ENCODE data around the gene SCAF1.
A peak's percentile ranks its signal among the peaks of the same experiment; 100 is the strongest.
"Not testable (repeated sequence)": the region's sequence is repeated elsewhere in the genome, so short reads cannot be mapped to it uniquely, and the experiment has no call there.

The SCAF1 gene

DNA sequence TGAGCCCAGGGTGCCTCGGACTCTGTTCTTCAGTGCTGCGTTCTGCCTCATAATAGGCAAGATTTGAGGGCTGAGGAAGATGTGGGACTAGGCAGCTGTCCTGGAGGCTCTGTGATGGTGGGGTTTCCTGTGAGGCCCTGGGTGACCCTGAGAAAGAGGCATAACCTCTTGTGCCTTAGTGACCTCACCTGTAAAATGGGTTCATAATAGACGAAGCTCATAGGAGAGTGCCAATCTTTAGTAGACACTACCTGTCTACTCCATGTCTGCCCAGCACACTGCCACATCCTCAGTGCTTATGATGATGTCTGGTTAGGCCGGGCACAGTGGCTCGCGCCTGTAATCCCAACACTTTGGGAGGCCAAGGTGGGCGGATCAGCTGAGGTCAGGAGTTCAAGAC is 25.5 kb upstream of the SCAF1 start:
- DNase-seq (ENCODE audit: low read depth in 2 of 2), result no peak

DNA sequence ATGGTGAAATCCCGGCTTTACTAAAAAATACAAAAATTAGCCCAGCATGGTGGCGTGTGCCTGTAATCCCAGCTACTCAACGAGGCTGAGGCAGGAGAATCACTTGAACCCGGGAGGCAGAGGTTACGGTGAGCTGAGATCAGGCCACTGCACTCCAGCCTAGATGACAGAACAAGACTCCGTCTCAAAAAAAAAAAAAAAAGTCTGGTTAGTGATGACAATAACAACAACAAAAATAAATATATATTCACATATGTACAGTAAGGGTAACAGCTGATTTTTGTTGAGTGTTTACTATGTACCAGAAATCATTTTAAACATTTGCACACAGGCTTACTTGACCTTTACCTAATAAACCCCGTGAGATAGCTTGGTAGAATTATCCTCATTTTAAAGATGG is 25.1 kb upstream of the SCAF1 start:
- no peak for DNase-seq (ENCODE audit: low read depth in 2 of 2)

DNA sequence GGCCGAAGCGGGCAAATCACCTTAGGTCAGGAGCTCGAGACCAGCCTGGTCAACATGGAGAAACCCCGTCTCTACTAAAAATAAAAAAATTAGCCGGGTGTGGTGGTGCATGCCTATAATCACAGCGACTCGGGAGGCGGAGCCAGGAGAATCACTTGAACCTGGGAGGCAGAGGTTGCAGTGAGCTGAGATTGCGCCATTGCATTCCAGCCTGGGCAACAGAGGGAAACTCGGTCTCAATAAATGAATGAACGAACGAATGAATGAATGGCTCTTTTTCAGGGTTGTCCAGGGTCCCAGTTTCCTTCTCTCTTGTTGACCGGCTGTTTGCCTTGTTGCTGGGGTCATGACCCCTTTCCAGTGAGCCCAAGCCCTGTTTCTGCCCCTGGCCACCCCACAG is 24.1 kb upstream of the SCAF1 start:
- not testable (repeated sequence) for DNase-seq (ENCODE audit: low read depth in 2 of 2)

DNA sequence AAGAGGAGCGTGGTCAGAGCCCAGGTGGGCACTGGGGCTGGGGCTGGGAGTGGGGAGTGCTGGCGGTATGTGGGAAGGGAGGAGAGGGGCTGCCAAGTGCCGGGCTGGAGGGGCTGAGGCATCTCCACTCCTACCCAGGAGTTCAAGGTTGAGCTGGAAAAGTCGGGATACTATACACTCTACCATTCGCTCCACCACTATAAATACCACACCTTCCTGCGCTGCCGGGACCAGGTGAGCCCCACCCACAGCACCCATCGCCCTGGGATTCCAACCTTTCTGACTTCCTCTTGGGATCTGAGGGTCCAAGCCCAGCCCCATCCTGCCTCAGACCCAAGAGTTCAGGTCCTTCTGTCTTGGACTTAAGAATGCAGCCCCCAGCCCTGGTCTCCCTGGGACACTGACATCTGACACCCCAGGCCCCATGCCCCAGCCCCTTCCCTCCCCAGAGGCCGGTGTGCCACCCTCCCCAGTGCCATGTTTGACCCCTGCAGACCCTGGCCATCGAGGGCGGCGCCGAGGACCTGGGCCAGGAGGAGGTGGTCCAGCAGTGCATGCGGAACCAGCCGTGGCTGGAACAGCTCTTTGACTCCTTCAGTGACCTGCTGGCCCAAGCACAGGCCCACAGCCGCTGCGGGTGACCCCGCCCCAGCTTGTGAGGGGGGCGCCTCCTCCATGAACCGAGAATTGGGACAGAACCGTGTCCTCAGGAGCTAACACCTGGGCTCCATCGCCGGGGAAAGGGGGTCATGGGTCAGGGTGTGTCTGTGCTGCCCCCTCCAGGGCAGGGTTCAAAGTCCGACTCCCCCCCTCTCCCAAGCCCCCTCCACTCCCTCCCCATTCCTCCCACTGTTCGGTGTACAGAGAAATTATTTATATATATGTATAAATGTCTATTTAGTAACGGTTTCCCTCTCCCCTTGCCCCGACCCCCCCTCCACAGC is 16.8 kb upstream of the SCAF1 start:
- DNase-seq (ENCODE audit: low read depth in 2 of 2), result no peak

DNA sequence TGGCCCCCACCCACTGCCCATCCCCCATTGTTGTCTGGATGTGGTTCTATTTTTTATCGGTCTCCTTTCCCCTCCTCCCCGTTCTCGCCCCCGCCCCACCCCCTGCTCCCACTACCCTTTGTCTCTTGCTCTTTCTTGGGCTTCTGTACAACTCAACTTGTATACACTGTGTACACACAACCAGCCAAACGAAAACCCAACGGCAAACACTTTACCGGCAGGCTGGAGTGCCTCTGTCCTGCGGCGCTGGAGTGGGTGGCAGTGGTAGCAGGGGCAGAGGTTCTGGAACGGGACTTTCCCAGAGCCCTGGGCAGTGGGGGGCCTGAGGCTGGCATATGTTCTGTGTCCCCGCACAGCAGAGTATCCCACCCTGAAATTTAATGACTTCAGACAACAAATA is 15.8 kb upstream of the SCAF1 start:
- no peak for DNase-seq (ENCODE audit: low read depth in 2 of 2)

DNA sequence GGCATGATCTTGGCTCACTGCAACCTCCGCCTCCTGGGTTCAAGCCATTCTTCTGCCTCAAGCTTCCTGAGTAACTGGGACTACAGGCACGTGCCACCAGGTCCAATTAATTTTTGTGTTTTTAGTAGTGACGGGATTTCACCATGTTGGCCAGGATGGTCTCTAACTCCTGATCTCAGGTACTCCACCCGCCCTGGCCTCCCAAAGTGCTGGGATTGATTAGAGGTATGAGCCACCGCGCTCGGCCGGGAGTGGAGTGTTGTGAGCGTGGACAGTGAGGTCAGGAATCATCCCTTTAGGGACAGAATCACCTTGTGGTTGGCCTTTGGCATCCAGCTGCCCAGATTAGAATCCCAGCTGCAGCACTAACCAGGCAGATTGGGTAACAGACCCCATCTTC is 12.3 kb upstream of the SCAF1 start:
- no peak for DNase-seq (ENCODE audit: low read depth in 2 of 2)

DNA sequence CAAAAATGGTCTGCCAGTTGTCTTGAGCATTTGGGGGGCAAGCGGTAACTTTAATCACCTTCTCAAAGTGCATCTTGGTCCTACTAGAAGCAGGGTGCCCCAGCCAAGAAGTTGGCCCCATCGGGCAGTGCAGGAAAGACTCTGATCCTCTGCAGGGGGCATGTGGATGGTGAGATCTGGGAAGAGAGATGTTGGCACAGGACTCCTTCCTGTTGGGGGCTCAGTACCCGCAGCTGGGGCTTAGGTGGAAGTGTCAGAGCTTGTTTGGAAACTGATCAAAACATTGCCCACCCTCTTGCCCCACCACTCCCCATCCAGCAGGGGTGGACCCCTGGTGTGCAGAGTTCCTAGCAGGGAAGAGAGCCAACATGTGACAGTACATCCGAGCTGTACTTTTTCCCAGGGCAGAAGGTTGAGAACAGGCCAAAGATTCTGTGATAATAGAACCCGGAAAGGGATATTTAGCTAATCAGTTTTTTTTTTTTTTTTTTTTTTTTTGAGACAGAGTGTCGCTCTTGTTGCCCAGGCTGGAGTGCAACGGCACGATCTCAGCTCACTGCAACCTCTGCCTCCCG is 10.9 kb upstream of the SCAF1 start:
- no peak for DNase-seq (ENCODE audit: low read depth in 2 of 2)

DNA sequence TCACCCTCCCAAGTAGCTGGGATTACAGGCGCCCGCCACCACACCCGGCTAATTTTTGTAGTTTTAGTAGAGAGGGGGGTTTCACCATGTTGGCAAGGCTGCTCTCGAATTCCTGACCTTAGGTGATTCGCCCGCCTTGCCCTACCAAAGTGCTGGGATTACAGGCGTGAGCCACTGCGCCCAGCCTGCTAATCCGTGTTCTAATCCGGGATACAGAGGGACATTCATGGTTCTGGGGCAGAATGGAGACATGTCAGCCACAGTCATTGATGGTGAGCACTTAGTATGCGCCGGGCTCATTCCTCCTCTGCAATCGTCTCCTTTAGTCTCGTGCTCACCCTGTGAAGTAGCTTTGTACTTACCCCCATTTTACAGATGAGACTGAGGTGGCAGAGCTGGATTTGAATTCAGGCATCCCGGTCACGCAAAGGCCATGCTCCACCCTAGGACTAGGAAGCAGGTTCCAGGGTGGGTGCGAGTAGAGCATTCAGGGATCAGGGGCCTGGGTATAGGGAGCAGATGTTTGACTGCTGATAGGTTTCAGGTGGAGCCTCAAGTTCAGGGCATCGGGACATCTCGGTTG is 10.3 kb upstream of the SCAF1 start:
- no peak for DNase-seq (ENCODE audit: low read depth in 2 of 2)

DNA sequence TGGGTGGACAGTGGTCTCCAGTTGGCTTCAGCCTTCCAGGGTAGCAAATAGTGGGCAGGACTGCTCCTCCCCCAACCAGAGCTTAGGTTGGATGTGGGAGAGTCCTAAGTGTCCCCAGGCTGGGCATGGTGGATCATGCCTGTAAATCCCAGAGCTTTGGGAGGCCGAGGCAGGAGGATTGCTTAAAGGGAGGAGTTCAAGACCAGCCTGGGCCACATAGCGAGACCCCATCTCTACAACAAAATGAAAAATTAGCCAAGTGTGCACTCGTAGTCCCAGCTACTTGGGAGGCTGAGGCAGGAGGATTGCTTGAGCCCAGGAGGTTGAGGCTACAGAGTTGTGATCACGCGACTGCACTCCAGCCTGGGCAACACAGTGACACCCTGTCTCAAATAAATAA is 9.4 kb upstream of the SCAF1 start:
- DNase-seq (ENCODE audit: low read depth in 2 of 2), result no peak

DNA sequence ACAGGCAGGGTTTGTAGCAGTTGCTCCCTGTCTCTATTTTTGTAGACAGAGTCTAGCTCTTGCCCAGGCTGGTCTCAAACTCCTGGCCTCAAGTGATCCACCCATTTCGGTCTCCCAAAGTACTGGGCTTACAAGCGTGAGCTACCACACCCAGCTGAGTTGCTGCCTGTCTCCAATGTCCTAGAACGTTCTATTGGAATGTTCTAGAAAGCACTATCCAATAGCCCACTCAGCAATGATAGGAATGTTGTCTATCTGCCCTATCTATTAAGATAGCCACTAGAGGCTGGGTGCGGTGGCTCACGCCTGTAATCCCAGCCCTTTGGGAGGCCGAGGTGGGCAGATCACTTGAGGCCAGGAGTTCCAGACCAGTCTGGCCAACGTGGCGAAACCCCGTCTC is 8.7 kb upstream of the SCAF1 start:
- not testable (repeated sequence) for DNase-seq (ENCODE audit: low read depth in 2 of 2)

DNA sequence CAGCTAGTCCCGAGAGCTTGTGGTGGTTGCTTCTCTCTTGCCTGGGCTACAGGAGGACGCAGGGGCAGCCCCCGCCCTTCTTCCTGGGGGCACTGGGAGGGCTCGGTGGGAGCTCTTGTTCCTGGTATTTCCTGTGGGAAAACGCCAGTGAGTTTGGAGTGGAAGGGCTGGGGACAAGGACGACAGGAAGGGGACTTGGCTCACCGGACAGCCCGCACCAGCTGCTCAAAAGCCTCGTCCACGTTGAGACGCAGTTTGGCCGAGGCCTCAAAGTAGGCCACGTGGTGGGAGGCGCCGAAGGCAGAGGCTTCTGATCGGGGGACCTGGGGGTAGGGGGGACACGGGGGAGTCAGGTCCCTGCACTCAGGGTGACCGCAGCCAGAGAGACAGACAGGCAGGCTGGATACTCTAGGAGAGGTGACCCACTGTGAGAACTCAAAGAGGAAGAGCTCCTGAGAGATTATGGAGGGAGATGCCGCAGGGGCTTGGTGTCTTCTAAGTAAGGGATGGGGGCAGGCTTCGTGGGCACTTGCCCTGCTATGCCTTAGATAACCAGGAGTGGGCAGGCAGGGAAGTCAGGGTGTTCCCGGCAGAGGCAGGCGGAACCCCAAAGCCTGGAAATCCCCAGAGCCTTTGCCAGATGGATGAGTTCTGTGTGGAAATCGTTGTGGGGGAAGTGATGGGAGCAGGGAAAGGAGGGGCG is 6.3 kb upstream of the SCAF1 start:
- no peak for DNase-seq (ENCODE audit: low read depth in 2 of 2)

DNA sequence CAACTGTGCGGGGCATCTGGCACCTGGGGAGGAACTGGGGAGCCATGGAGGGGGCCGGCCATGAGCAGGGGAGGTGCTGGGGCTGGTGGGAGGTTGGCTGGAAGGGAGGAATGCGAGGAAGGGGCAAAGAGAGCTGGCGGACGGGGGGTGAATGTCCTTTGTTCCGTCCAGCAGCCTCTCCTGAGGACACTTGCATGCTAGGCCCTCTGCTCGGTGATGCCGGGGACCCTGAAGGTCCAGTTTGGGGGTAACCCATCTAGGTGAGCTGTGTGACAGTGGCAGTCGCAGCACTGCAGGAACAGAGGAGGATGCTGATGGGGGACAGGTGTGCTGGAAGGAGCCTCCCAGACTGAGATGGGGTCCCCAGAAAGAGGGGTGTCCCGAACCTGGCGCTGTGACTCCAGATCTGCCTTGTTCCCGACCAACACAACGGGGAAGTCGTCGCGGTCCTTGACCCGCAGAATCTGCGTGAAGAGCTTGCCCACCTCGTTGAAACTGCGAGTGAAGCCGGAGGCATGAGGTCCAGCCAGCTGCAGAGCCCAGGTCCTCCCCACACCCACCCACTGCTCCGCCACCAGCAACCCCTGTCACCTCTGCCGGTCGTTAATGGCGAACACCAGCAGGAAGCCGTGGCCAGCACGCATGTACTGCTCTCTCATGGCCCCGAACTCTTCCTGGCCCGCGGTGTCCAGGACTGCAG is 5.6 kb upstream of the SCAF1 start:
- no peak for DNase-seq (ENCODE audit: low read depth in 2 of 2)

DNA sequence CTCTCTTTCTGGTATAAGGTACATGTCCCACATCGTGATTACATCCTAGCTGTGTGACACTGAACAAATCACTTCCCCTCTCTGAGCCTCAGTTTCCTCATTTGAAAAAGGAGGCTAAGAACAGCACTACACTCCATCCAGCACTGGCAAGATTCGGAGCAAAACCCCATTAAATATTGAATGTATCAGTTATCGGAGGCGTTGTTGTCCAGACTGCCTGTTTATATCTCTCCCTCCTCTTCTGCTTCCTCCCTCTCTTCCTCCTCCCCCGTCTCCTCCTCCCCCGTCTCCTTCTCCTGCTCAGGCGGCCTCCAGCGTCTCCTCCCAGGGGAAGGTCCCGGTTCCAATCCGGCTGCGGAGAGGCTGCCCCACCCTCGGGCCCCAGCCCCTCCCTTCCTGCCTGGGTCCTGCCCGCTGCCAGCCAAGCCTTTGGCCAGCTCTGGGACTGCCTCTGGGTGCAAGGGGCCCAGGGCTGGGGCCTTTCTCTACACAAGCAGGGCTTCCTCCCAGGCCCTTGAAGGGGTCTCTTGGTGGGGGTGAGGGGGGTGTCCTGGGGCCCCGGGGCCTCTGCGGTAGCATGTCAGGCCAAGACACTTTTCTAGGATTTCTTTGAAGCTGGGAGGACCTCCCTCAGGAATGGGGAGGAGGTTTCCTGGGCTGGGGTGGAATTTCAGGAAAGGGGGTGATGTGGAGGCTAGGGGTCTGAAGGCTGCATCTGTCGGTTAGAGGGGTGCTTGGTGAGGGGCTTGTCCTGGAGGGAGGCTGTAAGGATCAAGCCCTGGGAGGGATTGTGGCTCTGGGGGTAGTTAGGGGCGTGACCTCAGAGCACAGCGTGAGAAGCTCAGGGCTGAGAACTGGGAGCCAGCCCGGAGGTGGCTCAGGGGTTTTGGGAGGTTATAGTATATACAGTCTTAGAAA is 3.9 kb upstream of the SCAF1 start:
- no peak for DNase-seq (ENCODE audit: low read depth in 2 of 2)

DNA sequence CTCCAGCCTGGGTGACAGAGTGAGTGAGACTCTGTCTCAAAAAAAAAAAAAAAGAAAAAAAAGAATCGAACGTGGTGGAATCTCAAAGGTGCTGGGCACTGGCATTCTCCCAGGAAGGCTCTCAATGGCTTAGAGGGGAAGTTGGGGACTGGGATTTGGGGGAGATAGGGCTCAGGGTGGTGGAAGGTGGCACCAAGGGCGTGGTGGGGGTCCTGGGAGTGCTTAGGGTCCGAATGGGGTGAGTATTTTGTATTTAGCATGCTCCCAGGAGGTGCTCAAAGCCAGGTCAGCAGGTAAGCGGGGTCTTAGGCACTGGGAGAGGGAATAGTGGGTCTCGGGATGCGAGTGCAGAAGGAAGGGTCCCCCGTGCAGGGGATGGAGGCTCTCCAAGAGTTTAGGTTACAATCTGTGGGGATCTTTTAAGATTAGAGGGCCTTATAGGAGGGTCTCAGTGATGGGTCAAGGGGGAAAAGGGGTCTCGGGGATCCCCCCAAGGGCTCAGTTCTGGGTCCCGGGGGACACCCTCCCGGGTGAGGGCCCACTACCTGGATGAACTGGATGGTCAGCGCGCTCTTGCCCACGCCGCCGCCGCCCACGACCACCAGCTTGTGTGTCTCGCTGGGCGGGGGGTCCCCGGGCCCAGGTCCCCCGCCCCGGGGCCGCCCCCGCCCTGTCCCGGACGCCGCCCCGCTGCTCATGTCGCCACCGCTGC is 2.5 kb upstream of the SCAF1 start:
- DNase-seq (ENCODE audit: low read depth in 2 of 2), result no peak

DNA sequence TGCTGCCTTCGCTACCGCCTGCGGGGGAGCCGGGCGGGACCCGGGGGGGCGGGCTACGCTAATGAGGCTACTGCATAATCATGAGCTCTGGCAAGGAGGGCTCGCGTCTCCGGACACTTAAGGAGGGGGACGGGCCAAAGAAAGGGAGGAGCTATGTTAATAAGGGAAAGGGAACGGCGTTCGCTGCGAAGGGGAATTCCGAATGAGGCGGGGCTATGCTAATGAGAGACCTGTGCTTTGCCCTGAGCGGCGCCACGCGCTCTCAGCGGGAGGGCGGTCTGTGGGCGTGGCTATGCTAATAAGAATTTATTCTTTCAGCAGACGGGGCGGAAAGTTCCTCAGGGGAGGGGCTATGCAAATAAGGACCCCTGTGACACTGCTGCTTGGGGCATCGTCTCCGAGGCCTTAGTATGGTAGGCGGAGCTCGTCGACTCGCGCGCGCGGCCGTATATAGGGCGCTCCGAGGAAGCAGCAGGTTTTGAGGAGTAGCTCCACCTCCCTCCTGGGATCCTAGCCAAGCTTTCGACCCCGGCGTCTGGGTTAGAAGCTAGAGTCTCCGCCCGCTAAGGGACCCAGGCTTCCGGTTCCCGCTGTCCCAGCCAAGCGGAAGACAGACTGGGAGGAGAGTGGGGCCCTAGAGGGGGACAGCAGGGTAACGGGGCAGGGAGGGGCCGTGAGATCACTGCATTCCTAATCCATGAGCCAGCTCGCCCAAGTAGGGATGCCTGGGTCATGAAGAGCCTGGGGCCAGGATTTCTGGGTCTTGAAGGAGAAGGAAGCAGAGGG is 1.7 kb upstream of the SCAF1 start, which contains the start of gene RRAS:
Gene RRAS, minus strand, starts transcription at position 31 of the 786 bp plus-strand sequence. CDS start 45 bp downstream, outside the sequence.
- peak; percentile 99 to 100 for DNase-seq (ENCODE audit: low read depth in 2 of 2)

DNA sequence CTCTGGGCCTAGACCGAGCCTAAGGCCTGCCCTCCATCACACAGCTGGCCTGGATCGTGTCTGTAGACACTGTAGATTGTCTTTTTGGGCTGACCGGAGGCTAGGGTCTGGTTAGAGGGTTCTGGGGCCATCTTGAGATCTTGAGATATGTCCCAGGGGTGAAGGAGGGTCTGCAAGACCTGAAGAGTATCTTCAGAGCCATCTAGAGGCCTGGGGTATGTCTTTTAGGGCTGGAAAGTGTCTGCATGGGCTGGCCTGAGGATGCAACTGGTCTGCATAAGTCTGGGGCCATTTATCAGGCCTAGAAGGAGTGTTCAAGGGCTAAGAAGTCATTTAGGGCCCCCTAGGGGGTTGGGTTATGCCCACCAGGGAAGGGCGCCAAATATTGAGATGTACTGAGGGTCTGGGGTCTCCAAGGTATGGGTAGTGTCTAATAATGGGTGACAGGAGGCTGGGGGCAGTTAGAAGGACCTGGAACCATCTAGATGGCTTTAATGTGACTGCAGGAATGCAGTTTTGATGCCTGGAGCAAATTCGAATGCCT is 555 bp downstream of the SCAF1 start:
- no peak for DNase-seq (ENCODE audit: low read depth in 2 of 2)

DNA sequence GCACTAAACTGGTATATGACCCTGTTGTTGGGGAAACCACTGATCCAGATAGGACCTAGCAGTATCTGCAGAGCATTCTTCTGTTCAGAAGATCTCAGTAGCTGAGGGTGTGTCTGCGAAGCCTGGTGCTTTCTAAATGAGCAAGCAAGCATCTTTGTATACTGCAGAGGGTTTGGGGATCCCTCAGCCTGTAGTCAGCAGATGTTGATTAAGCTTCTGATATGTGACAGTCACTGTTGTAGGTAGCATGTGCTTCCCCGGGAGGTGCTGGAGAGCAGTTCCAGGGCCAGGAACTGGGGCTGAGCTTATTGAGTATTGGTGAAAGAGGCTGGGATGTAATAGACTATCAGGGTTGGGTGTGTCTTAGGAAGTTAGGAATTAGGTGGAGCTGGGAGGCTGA is 1.5 kb downstream of the SCAF1 start:
- no peak for DNase-seq (ENCODE audit: low read depth in 2 of 2)

DNA sequence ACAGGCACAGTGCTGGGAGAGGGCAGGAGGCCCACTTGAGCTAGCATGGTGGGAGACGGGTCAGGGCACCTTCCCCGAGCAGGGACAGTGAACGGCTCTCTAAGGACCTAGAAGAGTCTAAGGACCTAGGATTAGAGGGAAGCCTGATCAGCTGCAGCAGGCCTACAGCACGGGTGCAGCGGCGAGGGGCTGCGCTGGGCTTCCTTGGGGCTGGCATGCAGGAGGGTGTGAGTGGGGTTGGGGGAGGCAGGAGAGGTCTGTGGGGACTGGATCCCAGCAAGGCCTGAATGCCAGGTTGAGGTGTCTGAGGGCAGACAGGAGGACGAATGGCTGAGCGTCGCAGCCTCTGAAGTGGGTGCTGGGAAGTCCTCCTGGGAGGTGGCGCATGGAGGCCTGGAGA is 3.6 kb downstream of the SCAF1 start:
- no peak for DNase-seq (ENCODE audit: low read depth in 2 of 2)

DNA sequence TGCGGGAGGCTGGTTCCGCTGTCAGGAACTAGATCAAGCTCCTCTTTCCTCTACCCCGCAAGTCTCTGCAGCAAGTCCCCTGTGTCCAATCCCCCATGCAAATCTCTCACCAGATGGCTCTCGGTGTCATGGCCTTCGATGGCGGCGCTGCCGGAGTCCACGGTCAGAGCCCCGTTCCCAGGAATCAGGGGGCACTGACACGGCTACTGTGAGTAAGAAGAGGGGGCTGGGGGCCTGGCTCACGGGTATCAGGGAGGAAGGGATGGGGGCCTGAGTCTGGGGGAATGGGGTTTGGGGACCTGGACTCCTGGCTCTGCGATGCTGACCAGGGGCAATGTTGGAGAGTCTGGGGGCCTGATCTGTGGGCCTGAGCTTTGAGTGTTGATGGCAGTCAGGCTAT is 4.0 kb downstream of the SCAF1 start:
- no peak for DNase-seq (ENCODE audit: low read depth in 2 of 2)
